ENCODE data around the gene SUSD4.
A peak's percentile ranks its signal among the peaks of the same experiment; 100 is the strongest.

SUSD4 gene

DNA sequence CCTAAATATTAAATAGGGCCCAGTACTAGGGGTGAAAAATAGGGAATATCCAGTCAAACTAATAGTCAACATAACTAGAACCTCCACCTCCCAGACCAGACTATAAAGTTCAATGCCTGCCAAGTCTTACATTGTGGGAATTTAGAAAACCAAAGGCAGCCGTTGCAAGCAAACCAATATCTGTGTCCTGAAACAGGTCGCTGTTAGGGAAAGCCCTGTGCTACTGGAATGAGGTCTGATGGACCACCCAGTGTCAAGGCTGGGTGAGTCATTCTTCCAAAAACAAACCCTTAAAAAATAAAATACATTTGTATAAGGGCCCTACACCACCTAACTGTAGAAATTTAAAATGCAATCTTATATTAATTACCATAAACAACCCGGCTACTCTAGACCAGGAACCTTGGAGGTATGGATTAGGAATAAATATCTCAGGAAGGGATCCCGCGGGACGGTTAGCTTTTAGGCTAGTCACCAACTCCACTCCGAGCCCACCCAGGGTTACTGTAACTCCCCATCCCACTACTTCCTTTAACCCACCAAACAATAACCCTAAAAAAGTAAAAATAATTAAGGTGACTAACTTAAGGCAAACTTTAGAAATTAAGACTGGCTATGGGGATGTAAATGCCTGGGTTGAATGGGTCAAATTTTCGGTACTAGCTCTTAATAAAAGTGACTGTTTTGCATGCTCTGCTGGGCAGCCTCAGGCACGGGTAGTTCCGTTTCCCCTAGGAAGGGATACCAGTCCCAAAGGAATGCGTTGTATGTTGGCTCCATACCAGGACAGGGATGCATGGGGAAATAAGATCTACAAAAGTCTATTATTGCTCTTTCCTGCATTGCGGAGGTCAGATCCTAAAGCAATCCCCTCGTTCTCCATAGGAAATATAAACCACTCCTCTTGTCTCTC is 155.6 kb downstream of the SUSD4 start:
- no peaks in the 10 kb centered on the region for H3K36me3 Mint-ChIP-seq
- H3K4me1 Mint-ChIP-seq (ENCODE audit: low read depth), result no peaks in the 10 kb centered on the region
- H3K9me3 Mint-ChIP-seq (ENCODE audit: low read depth), result no peaks in the 10 kb centered on the region
- no peaks in the 10 kb centered on the region for H3K27me3 Mint-ChIP-seq
- H3K4me3 Mint-ChIP-seq, result no peak overlapping the region
- H3K27ac Mint-ChIP-seq, result no peak overlapping the region

DNA sequence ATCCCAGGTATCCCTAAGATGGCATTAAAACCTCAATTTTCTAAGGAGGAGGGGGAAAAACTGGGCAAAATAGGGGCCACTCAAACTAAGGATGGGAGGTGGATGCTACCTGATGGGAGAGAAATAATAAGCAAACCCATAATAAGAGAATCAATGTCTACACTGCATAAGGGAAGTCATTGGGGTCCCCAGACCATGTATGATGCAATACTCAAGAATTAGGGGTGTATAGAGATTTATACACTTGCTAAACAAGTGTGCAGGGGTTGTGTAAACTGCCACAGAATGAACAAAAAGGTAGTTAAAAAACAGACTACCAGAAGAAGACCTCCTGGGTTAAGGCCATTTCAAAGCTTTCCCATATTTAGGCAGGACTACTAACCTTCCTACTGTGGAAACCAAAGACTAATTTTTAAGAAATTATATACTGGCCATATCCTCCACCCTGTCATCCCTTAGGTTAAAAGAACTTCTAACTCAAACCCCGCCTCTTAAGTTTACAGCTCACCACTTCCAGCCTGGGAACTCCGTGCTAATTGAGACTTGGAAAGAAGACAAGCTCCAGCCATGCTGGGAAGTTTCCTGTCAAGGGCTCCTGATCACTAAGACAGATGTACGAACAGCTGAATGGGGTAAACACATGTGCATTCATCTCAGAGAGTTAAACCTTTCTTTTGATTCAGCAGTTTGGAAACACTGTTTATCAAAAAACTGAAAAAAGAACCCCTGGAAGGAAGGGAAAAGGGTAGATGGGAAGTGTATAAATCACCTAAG is 156.5 kb downstream of the SUSD4 start:
- Mint-ChIP-seq H3K27me3 (no peaks in the 10 kb centered on the region), H3K4me3 (no peak overlapping the region), H3K36me3 (no peaks in the 10 kb centered on the region), H3K27ac (no peak overlapping the region), H3K4me1 (ENCODE audit: low read depth) (no peaks in the 10 kb centered on the region), H3K9me3 (ENCODE audit: low read depth) (no peaks in the 10 kb centered on the region)

DNA sequence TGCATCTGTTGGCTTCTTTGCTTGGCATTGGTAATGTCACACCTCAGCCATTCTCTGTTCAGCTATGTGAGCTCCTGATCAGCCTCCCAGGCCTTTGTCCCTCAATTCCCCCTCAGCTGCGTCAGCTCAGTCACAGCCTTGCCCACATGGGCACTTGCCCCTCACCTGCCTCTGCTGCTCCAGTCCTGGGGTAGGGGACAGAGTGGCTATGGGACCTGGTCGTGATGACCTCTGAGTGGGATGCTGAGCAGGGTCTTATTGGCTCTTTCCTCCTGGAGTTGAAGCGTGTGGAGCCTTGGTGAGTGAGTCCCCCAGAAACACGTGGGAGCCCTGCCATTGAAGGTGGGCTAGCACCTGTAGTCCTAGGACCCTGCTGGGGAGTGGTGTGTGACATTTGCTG is 159.6 kb downstream of the SUSD4 start:
- Mint-ChIP-seq H3K4me3 (no peak overlapping the region), H3K36me3 (no peaks in the 10 kb centered on the region)

DNA sequence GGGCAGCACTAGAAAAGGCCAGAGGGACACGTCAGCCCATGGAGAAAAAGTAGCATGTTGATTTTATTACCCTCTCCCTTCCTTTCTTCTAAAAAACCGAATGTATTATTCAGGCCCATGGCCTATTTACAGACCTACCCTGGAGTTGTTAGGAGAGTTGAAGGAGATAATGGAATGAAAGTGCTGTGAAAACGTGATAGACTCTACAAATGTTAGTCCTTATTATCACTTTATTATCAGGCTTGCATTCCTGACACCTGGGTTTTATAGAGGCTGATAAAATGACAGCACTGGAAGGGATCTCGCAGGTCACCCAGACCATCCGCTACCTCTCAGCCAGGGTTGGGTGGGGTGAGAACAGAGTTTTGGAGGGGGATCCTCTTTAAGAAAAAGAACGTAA is 160.3 kb downstream of the SUSD4 start:
- Mint-ChIP-seq H3K4me3 (no peak overlapping the region), H3K9me3 (ENCODE audit: low read depth) (no peaks in the 10 kb centered on the region), H3K4me1 (ENCODE audit: low read depth) (peaks cover 2% of the 10 kb centered on the region), H3K36me3 (no peaks in the 10 kb centered on the region), H3K27me3 (no peaks in the 10 kb centered on the region), H3K27ac (no peak overlapping the region)

More for the DNA sequence above, 159.6 kb downstream of the SUSD4 start:
- Mint-ChIP-seq H3K9me3 (ENCODE audit: low read depth) (no peaks in the 10 kb centered on the region), H3K4me1 (ENCODE audit: low read depth) (no peaks in the 10 kb centered on the region), H3K27me3 (no peaks in the 10 kb centered on the region), H3K27ac (no peak overlapping the region)

DNA sequence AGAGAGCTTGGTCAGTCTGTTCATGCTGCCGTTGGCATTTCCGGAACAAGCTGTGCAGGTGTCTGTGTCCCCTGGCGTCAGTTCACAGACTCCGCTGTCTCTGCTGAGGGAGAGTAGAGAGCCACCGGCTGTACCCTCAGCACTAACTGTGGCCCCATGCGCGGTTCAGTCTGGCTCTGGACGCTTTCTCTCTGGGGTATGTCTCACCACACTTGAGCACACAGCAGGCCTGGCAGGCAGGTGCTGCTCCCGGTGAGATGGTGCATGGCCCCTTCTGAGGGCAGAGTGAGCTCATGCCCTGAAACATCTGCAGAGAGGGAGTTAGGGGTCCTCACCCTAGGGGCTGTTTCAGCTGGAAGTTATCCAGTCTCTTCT is 161.0 kb downstream of the SUSD4 start:
- peaks cover 5% of the 10 kb centered on the region for H3K4me1 Mint-ChIP-seq (ENCODE audit: low read depth)
- no peaks in the 10 kb centered on the region for H3K27me3 Mint-ChIP-seq
- H3K27ac Mint-ChIP-seq, result no peak overlapping the region
- H3K9me3 Mint-ChIP-seq (ENCODE audit: low read depth), result no peaks in the 10 kb centered on the region
- no peaks in the 10 kb centered on the region for H3K36me3 Mint-ChIP-seq
- no peak overlapping the region for H3K4me3 Mint-ChIP-seq

DNA sequence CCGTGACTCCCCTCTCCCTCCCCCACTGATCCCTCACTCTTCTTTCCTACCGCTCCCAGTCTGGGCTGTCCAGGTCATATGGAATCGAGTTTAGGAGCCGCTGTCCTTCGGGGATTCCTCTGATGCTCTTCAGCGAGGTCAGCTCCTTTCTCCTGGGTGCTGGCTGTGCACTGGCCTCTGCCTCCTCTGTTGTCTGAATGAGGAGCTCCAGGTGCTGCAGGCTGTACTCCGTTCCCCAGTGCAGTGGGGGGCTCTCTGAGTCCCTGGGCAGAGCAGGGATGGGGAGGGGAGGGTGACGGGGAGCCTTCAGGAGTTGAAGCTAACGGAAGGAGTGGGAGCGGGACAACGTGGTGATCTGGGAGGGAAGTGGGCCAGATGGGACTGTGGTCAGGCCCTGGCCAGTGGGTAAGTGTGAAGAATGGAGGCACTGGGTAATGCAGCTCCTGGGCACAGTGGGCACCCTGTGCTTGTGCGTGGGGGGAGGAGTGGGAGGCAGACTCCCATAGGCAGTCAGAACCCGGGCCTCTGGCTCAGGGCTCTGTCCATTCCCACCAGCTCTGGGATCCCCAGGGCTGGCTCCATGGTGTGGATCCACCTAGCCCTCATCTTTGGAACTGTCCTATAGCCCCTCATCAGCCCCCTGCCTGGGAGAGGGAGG is 161.5 kb downstream of the SUSD4 start:
- no peak overlapping the region for H3K27ac Mint-ChIP-seq
- no peaks in the 10 kb centered on the region for H3K27me3 Mint-ChIP-seq
- peaks cover 5% of the 10 kb centered on the region for H3K4me1 Mint-ChIP-seq (ENCODE audit: low read depth)
- no peak overlapping the region for H3K4me3 Mint-ChIP-seq
- no peaks in the 10 kb centered on the region for H3K36me3 Mint-ChIP-seq
- H3K9me3 Mint-ChIP-seq (ENCODE audit: low read depth), result no peaks in the 10 kb centered on the region

DNA sequence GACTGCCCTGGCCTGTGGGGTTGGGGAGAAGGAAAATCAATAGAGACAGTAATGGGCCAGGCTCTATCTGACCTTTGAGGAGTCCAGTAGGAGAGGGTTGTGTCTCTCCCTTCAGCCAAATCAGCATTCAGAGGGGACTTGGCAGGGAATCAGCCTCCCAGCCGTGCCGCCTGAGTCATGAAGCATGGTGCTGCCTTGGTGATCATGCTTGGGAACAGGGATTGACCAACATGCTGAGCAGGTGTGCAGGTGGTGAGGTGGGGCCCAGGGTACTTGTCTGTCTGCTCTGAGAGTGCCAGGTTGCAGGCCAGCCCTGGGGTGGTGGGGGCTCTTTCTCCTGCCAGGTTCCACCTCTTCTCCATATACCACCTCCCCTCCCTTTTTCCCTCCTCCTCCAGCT is 162.0 kb downstream of the SUSD4 start:
- no peaks in the 10 kb centered on the region for H3K27me3 Mint-ChIP-seq
- H3K4me3 Mint-ChIP-seq, result no peak overlapping the region
- H3K9me3 Mint-ChIP-seq (ENCODE audit: low read depth), result no peaks in the 10 kb centered on the region
- peaks cover 6% of the 10 kb centered on the region for H3K4me1 Mint-ChIP-seq (ENCODE audit: low read depth)
- H3K27ac Mint-ChIP-seq, result no peak overlapping the region
- H3K36me3 Mint-ChIP-seq, result no peaks in the 10 kb centered on the region

DNA sequence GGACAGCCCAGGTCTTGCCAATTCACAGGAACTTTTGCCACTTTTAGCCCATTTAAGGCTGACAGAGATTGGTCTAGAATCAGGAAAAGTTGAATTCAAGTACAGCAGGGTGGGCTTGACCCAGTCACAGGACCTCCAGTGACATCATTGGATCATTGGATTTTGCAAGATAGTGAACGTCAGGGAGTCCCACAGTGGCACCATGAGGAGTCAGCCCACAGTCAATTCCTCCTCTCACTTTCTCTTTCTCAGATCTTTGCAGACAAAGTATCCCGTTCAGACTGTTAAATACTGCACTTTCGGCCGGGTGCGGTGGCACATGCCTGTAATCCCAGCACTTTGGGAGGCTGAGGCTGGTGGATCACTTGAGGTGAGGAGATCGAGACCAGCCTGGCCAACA is 163.1 kb downstream of the SUSD4 start:
- no peak overlapping the region for H3K4me3 Mint-ChIP-seq
- no peaks in the 10 kb centered on the region for H3K27me3 Mint-ChIP-seq
- no peak overlapping the region for H3K27ac Mint-ChIP-seq
- no peaks in the 10 kb centered on the region for H3K36me3 Mint-ChIP-seq
- peaks cover 8% of the 10 kb centered on the region for H3K4me1 Mint-ChIP-seq (ENCODE audit: low read depth)
- no peaks in the 10 kb centered on the region for H3K9me3 Mint-ChIP-seq (ENCODE audit: low read depth)

DNA sequence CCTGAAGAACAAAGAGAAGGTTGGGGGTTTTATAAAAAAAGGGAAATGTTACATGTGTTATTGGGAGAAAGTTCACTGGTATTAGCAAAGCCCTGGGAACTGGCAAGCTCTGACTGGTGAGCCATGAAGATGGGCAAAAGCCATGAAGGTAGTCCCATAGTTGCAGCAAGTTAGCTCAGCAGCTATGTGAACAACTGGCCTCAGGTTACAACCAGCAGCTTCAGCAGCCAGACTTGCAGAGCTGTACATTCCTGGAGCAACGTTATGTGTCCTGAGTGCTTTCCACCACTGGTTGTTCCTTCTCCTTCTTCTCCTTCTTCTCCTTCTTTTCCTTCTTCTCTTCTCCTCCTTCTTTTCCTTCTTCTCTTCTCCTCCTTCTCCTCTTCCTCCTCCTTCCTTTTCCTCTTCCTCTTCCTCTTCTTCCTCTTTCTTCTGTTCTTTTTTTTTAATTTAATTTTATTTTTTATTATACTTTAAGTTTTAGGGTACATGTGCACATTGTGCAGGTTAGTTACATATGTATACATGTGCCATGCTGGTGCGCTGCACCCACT is 164.8 kb downstream of the SUSD4 start:
- no peaks in the 10 kb centered on the region for H3K27me3 Mint-ChIP-seq
- H3K9me3 Mint-ChIP-seq (ENCODE audit: low read depth), result no peaks in the 10 kb centered on the region
- H3K4me1 Mint-ChIP-seq (ENCODE audit: low read depth), result peaks cover 8% of the 10 kb centered on the region
- no peaks in the 10 kb centered on the region for H3K36me3 Mint-ChIP-seq
- no peak overlapping the region for H3K27ac Mint-ChIP-seq
- H3K4me3 Mint-ChIP-seq, result no peak overlapping the region

DNA sequence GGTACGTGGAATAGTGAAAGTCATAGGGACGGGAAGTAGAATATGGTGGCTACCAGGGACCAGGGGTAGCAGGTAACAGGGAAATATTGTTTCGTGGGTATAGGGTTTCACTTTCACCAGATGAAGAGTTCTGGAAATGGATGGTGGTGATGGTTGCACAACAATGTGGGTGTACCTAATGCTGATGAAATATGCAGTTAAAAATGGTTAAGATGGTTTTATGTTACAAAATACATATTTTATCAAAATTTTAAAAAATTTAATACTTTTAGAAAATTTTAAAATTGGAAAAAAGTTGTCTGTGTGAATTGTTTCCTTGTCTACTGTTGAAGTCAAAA is 165.4 kb downstream of the SUSD4 start:
- Mint-ChIP-seq H3K27me3 (no peaks in the 10 kb centered on the region), H3K4me1 (ENCODE audit: low read depth) (peaks cover 8% of the 10 kb centered on the region), H3K36me3 (no peaks in the 10 kb centered on the region), H3K9me3 (ENCODE audit: low read depth) (no peaks in the 10 kb centered on the region), H3K4me3 (no peak overlapping the region), H3K27ac (no peak overlapping the region)

DNA sequence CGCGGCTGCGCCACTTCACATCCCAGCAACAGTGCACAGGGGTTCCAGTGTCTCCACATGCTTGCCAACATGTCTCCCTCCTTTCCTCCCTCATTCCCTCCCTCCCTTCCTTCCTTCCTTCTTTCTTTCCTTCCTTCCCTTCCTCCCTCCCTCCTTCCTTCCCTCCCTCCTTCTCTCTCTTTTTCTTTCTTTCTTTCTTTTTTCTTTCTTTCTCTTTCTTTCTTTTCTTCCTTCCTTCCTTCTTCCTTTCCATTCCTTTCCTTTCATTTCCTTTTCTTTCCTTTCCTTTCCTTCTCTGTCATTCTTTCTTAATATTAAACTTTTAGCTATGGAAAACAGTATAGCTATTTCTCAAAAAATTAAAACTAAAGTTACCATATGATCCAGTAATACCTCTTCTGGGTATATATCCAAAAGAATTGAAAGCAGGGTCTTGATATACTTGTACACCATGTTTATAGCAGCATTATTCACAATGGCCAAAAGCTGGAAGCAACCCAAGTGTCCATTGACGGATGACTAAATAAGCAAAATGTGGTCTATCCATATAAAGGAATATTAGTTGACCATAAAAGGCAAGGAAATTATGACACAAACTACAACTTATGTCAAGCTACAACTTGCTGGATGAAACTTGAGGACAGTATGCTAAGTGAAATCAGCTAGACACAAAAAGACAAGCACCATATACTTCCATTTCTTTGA is 165.9 kb downstream of the SUSD4 start:
- no peaks in the 10 kb centered on the region for H3K36me3 Mint-ChIP-seq
- H3K27ac Mint-ChIP-seq, result no peak overlapping the region
- H3K4me3 Mint-ChIP-seq, result no peak overlapping the region

DNA sequence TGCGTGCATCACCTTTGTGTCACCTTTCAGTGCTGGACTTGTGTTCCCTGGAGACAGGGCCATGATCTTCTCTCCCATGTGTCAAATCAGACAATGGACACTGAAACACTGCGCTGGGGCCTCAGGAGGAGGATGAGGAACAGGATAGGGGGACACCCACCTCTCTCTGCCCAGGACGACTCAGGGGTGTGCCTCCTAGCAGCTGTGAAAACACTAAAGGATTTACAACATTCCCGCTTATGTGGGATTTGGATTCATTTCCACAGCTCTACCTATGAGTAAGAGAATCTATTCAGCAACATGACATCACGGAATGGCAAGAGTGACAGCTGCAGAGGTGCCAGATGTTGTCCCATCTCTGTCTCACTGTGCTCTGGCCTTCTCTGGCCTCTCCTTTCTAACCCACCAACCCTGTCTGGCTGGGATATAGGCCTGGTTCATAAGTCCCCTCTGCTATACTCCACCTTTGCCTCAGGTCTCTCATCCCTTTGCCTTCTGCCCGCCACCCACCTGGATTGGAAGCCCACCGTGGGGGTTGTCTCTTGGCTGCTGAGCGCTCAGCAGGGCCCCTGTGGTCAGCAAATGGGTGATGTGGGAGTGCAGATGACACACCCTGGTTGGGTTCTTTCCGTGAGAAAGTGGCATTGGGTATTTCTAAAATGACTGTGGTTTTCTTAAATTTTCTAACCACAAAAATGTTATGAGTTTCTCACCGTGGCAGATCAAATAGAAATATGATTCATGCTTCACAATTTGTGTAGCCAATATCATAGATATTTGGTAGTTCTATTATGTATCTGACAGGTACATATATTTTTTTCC is 173.9 kb downstream of the SUSD4 start:
- Mint-ChIP-seq H3K36me3 (peaks cover 2% of the 10 kb centered on the region), H3K27me3 (no peaks in the 10 kb centered on the region), H3K4me3 (peak overlapping the region; percentile 64), H3K9me3 (ENCODE audit: low read depth) (peaks cover 5% of the 10 kb centered on the region), H3K27ac (peak overlapping the region; percentile 98), H3K4me1 (ENCODE audit: low read depth) (peaks cover 45% of the 10 kb centered on the region)

More for the DNA sequence above, 165.9 kb downstream of the SUSD4 start:
- peaks cover 12% of the 10 kb centered on the region for H3K4me1 Mint-ChIP-seq (ENCODE audit: low read depth)
- H3K9me3 Mint-ChIP-seq (ENCODE audit: low read depth), result no peaks in the 10 kb centered on the region
- no peaks in the 10 kb centered on the region for H3K27me3 Mint-ChIP-seq

DNA sequence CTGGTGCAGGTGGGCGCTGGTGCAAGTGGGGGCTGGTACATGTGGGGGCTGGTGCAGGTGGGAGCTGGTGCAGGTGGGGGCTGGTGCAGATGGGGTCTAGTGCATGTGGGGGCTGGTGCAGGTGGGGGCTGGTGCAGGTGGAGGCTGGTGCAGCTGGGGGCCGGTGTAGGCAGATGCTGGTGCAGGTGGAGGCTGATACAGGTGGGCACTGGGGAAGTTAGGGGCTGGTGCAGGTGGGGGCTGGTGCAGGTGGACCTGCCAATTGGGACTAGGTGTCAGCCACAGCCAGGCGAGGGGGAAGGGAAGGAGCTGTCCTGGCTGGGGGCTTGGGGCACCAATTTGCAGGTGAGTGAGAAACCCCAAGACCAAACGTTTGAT is 174.5 kb downstream of the SUSD4 start:
- H3K27ac Mint-ChIP-seq, result peak overlapping the region; percentile 98
- no peaks in the 10 kb centered on the region for H3K27me3 Mint-ChIP-seq
- H3K36me3 Mint-ChIP-seq, result peaks cover 2% of the 10 kb centered on the region
- H3K4me3 Mint-ChIP-seq, result peak overlapping the region; percentile 64
- peaks cover 5% of the 10 kb centered on the region for H3K9me3 Mint-ChIP-seq (ENCODE audit: low read depth)
- peaks cover 48% of the 10 kb centered on the region for H3K4me1 Mint-ChIP-seq (ENCODE audit: low read depth)
